Measurements from ENCODE around the gene ERH. TPM values are rescaled to one million over a fixed set of nuclear protein-coding genes. Genes with fewer than 3 reads are reported as not detected.
"Not testable (repeated sequence)": the region's sequence is repeated elsewhere in the genome, so short reads cannot be mapped to it uniquely, and the experiment has no call there.

The ERH gene
- total and polyA plus RNA-seq, 7 donors, result 76.9 to 130 (median 111) TPM

DNA sequence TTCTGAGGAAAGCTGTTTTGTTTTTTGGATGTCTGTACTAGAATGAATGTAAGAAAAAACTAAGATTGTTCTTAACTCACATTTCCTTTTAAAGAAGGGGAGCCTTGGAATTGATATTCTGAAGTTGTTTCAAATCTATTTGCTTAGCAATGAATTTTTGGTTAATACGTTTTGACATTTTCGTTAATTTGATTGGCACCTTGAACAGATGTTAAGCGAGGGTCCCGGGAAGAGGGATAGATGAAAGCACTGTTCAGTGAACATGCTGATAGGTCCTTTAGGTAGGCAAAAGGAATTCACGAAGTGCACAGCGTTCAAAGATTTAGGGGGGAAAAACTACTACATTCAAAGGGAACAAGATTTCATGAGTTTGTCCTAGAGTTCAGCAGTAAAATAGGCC, 2.1 kb upstream of the ERH start:
- Histone ChIP-seq H3K4me1 (peaks cover 44% of the 10 kb centered on the region), H3K4me3 (peak overlapping the region; percentile 93), H3K9me3 (no peaks in the 10 kb centered on the region), H3K36me3 (ENCODE audit: insufficient read depth in 1 of 2, low read depth in 1 of 2) (peaks cover 2 to 19% of the 10 kb centered on the region in 2 donors), H3K27ac (no peak overlapping the region), H3K27me3 (ENCODE audit: insufficient read depth in 3 of 3, low read length in 2 of 3) (no peaks in the 10 kb centered on the region)
- intact Hi-C loops (cut with DNase I), result no loop called here
- 75 to 83% (median 78%) methylated on average over 6 of the region's 6 CpGs for WGBS, 3 donors
- TF ChIP-seq, protein P1, sequence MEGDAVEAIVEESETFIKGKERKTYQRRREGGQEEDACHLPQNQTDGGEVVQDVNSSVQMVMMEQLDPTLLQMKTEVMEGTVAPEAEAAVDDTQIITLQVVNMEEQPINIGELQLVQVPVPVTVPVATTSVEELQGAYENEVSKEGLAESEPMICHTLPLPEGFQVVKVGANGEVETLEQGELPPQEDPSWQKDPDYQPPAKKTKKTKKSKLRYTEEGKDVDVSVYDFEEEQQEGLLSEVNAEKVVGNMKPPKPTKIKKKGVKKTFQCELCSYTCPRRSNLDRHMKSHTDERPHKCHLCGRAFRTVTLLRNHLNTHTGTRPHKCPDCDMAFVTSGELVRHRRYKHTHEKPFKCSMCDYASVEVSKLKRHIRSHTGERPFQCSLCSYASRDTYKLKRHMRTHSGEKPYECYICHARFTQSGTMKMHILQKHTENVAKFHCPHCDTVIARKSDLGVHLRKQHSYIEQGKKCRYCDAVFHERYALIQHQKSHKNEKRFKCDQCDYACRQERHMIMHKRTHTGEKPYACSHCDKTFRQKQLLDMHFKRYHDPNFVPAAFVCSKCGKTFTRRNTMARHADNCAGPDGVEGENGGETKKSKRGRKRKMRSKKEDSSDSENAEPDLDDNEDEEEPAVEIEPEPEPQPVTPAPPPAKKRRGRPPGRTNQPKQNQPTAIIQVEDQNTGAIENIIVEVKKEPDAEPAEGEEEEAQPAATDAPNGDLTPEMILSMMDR (IDR thresholded peaks at IDR 0.05), result no peak
- DNase-seq (no peak), ATAC-seq (no peak)

DNA sequence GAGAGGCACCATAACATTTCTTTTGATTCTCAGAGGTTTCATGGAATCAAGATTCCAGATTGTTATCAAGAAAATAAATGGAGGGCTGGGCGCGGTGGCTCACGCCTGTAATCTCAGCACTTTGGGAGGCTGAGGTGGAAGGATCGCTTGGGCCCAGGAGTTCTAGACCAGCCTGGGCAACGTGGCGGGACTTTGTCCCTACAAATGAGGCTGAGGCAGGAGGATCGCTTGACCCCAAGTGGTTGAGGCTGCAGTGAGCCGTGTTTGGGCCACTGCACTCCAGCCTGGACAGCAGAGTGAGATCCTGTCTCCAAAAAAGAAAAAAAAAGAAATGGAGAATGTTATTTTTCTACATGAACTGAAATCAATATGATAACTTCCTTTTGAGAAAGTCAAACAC, 1.7 kb upstream of the ERH start:
- 87 to 92% (median 90%) methylated on average over 8 of the region's 8 CpGs for WGBS, 3 donors
- DNase-seq (no peak), ATAC-seq (no peak)
- peak overlapping the region; percentile 93 for H3K4me3 ChIP-seq
- peaks cover 44% of the 10 kb centered on the region for H3K4me1 ChIP-seq
- intact Hi-C loops (cut with DNase I), result loop anchor here in 1 of 2 donors (2.0 to 10.0 kb wide), 2 partner anchors 61 to 245 kb away; partner anchors contain the start of gene DCAF5
- no peaks in the 10 kb centered on the region for H3K27me3 ChIP-seq (ENCODE audit: insufficient read depth in 3 of 3, low read length in 2 of 3)
- H3K27ac ChIP-seq, result no peak overlapping the region
- peaks cover 6 to 19% of the 10 kb centered on the region in 2 donors for H3K36me3 ChIP-seq (ENCODE audit: insufficient read depth in 1 of 2, low read depth in 1 of 2)
- no peaks in the 10 kb centered on the region for H3K9me3 ChIP-seq
- TF ChIP-seq, protein P1 (IDR thresholded peaks at IDR 0.05), result no peak

DNA sequence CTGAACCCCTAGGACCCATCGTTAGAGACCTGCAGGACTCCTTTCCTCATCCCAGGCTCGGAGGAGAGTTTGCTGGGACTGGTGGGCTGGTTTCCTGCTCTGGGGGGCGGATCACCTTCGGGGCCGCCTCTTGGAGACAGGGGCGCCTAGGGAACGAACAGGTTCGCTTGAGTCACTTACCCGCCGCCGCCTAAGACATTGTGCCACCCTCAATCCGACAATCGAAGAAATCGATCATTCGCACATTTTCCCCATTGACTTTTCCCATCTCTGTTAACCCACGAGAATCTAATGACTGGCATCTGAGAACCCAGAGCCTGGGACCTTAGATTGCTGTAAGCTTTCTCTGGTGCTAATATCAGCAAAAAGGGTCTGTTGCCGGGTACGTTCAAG, 715 bp upstream of the ERH start:
- TF ChIP-seq, protein P1 (IDR thresholded peaks at IDR 0.05), result no peak
- Histone ChIP-seq H3K27me3 (ENCODE audit: insufficient read depth in 3 of 3, low read length in 2 of 3) (no peaks in the 10 kb centered on the region), H3K36me3 (ENCODE audit: insufficient read depth in 1 of 2, low read depth in 1 of 2) (peaks cover 6 to 27% of the 10 kb centered on the region in 2 donors), H3K4me1 (peaks cover 40% of the 10 kb centered on the region), H3K4me3 (peak overlapping the region; percentile 93), H3K27ac (peak overlapping the region; percentile 94), H3K9me3 (no peaks in the 10 kb centered on the region)
- intact Hi-C loops (cut with DNase I), result loop anchor here in 1 of 2 donors (2.0 to 10.0 kb wide), 2 partner anchors 62 to 244 kb away; partner anchors contain the start of gene DCAF5
- ATAC-seq (no peak), DNase-seq (no peak)
- WGBS, 3 donors, result 0 to 2% (median 1%) methylated on average over 17 to 18 of the region's 18 CpGs

DNA sequence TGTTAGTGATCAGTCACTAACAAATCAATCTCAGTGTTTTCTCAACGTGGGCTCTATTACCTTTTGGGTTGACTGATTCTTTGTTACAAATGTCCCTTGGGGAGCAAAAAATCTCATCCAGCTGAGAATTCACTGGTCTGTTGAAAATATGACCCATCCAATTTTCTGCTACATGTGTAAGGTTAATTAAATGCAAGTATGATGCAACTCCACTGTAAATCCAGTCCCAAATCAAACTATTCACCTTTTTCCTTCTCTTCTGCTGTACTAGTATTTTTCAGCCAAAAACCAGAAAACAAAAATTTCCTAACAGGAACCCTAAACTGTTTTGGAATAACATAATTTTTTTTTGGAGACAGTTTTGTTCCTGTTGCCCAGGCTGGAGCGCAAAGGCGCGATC, 2.2 kb downstream of the ERH start:
- H3K27me3 ChIP-seq (ENCODE audit: insufficient read depth in 3 of 3, low read length in 2 of 3), result no peaks in the 10 kb centered on the region
- no peak overlapping the region for H3K4me3 ChIP-seq
- TF ChIP-seq, protein P1 (IDR thresholded peaks at IDR 0.05), result no peak
- DNase-seq, result no peak
- WGBS, 3 donors, result 84 to 88% (median 86%) methylated on average over 4 of the region's 4 CpGs
- intact Hi-C loops (cut with DNase I), result loop anchor here in 1 of 2 donors (10.0 kb wide), 1 partner anchor 241 kb away; the partner anchor contains the start of gene DCAF5
- no peak for ATAC-seq
- H3K9me3 ChIP-seq, result no peaks in the 10 kb centered on the region
- peaks cover 14 to 56% of the 10 kb centered on the region in 2 donors for H3K36me3 ChIP-seq (ENCODE audit: insufficient read depth in 1 of 2, low read depth in 1 of 2)
- H3K4me1 ChIP-seq, result peaks cover 37% of the 10 kb centered on the region
- H3K27ac ChIP-seq, result no peak overlapping the region

DNA sequence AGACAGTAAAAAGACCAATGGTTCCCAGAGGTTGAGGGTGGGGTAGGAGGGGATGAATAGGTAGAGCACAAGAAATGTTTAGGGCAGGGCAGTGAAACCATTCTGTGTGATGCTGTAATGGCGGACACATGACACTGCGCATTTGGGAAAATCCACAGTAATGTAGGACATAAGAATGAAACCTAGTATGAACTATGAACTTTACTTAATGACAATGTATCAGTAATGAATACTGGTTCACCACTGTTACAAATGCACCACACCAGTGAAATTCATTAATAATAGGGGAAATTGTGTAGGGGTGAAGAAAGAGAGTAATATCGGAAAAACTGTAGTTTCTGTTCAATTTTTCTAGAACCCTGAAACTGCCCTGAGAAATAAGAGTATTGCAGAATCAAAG, 5.6 kb downstream of the ERH start:
- Histone ChIP-seq H3K36me3 (ENCODE audit: insufficient read depth in 1 of 2, low read depth in 1 of 2) (peaks cover 14 to 90% of the 10 kb centered on the region in 2 donors), H3K27me3 (ENCODE audit: insufficient read depth in 3 of 3, low read length in 2 of 3) (no peaks in the 10 kb centered on the region), H3K4me3 (no peak overlapping the region), H3K9me3 (no peaks in the 10 kb centered on the region), H3K4me1 (peaks cover 19% of the 10 kb centered on the region), H3K27ac (no peak overlapping the region)
- ATAC-seq (no peak), DNase-seq (no peak)
- TF ChIP-seq, protein P1 (IDR thresholded peaks at IDR 0.05), result no peak
- 96 to 97% (median 96%) methylated on average over 3 of the region's 3 CpGs for whole genome bisulfite sequencing, 3 donors
- intact Hi-C loops (cut with DNase I), result loop anchor here in 1 of 2 donors (10.0 kb wide), 1 partner anchor 238 kb away; the partner anchor contains the start of gene DCAF5

DNA sequence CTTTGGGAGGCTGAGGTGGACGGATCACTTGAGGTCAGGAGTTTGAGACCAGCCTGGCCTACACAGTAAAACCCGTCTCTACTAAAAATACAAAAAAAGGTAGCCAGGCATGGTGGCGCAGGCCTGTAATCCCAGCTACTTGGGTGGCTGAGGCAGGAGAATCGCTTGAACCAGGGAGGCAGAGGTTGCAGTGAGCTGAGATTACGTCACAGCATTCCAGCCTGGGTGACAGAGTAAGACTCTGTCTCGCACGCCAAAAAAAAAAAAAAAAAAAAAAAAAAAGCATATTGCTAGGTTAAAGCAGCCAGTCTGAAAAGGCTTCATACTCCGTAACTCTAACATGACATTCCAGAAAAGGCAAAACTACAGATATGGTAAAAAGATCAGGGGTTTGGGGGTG, 6.7 kb downstream of the ERH start:
- not testable (repeated sequence) for H3K27me3 ChIP-seq (ENCODE audit: insufficient read depth in 3 of 3, low read length in 2 of 3); H3K9me3 ChIP-seq; H3K27ac ChIP-seq; DNase-seq; H3K4me3 ChIP-seq
- H3K4me1 ChIP-seq, result peaks cover 10% of the 10 kb centered on the region
- peak in 1 of 4 donors; percentile 56 for ATAC-seq
- H3K36me3 ChIP-seq (ENCODE audit: insufficient read depth in 1 of 2, low read depth in 1 of 2), result peaks cover 14 to 98% of the 10 kb centered on the region in 2 donors
- WGBS, 3 donors, result 77 to 86% (median 79%) methylated on average over 8 of the region's 8 CpGs
- intact Hi-C loops (cut with DNase I), result loop anchor here in 1 of 2 donors (10.0 kb wide), 1 partner anchor 237 kb away; the partner anchor contains the start of gene DCAF5
